H1 (cell line): Measurements from ENCODE around the gene FLOT1. TPM values are rescaled to one million over a fixed set of nuclear protein-coding genes. Genes with fewer than 3 reads are reported as not detected.

Experiments used
- CTCF ChIA-PET: fragments of 300-600 bp; sonication (Branson Sonifier 250); formaldehyde crosslinking; loops from one replicate; lab custom pipeline; 2021; ENCODE audit not compliant: partially characterized antibody; lab: Charles Lee
- POLR2A ChIA-PET: fragments of 300-600 bp; sonication (Branson Sonifier 250); formaldehyde crosslinking; loops from one replicate; lab custom pipeline; 2021; ENCODE audit warnings: inconsistent platforms; ENCODE audit not compliant: partially characterized antibody; lab: Charles Lee
- DNase-seq, 2 experiments: peaks; one replicate each; pipeline versions ENCODE4 v3.0.0 to v3.0.0-alpha.2; 2010 to 2022; ENCODE audit warnings: low spot score in 2 of 2, low read depth in 1 of 2, mixed read lengths in 1 of 2
- FAIRE-seq: peaks from 2 replicates; lab custom pipeline; 2011; peaks lifted over from hg19 to GRCh38; lab: Jason Lieb, UNC
- H2AFZ ChIP-seq: 2 replicates; pipeline ENCODE4 v1.8.1; 2012; ENCODE audit warnings: low read length, inconsistent platforms
- H2AK5ac ChIP-seq: 2 replicates; pipeline ENCODE4 v1.6.1; 2013; ENCODE audit warnings: low read depth, low read length
- H2BK120ac ChIP-seq: replicated peaks from 2 replicates; pipeline ENCODE3; 2013; ENCODE audit warnings: low read depth, low read length, inconsistent platforms
- H2BK12ac ChIP-seq: 2 replicates; pipeline ENCODE4 v1.6.1; 2013; ENCODE audit warnings: low read depth, low read length
- H2BK15ac ChIP-seq: 2 replicates; pipeline ENCODE4 v1.6.1; 2013; ENCODE audit warnings: low read length
- H2BK20ac ChIP-seq: 2 replicates; pipeline ENCODE4 v1.6.1; 2013; ENCODE audit warnings: low read length
- H2BK5ac ChIP-seq: 2 replicates; pipeline ENCODE4 v1.6.1; 2013; ENCODE audit warnings: low read depth, low read length
- H3K14ac ChIP-seq: 2 replicates; pipeline ENCODE4 v1.6.1; 2013; ENCODE audit warnings: inconsistent platforms; ENCODE audit not compliant: insufficient read length
- H3K18ac ChIP-seq: 2 replicates; pipeline ENCODE4 v1.6.1; 2013; ENCODE audit warnings: low read length; ENCODE audit errors: extremely low read depth
- H3K23ac ChIP-seq: 2 replicates; pipeline ENCODE4 v1.6.1; 2013; ENCODE audit warnings: inconsistent platforms; ENCODE audit not compliant: insufficient read length
- H3K23me2 ChIP-seq: 2 replicates; pipeline ENCODE4 v1.6.1; 2013; ENCODE audit warnings: low read depth, low read length
- H3K27ac ChIP-seq: 2 replicates; pipeline ENCODE4 v1.6.1; 2011; ENCODE audit warnings: low read depth, low read length, inconsistent platforms
- H3K27me3 ChIP-seq, 4 experiments: replicated peaks in 1 of 4; 1 replicate in 1 of 4; 2 replicates in 3 of 4; pipeline versions ENCODE4 v1.6.1 to v1.8.1; 2011 to 2013; ENCODE audit warnings: low read length in 3 of 4, mild to moderate bottlenecking in 3 of 4, inconsistent platforms in 2 of 4, mixed read lengths in 2 of 4, moderate library complexity in 1 of 4; ENCODE audit not compliant: control insufficient read depth in 3 of 4, insufficient read depth in 3 of 4; ENCODE audit errors: extremely low read depth in 1 of 4
- H3K36me3 ChIP-seq, 4 experiments: 2 replicates each; pipeline versions ENCODE4 v1.6.1 to v1.8.1; 2011 to 2013; ENCODE audit warnings: mild to moderate bottlenecking in 4 of 4, low read length in 3 of 4, moderate library complexity in 2 of 4, control low read depth in 1 of 4, inconsistent platforms in 1 of 4; ENCODE audit not compliant: insufficient read depth in 4 of 4, control insufficient read depth in 2 of 4
- H3K4ac ChIP-seq: replicated peaks from 2 replicates; pipeline ENCODE3; 2013; ENCODE audit warnings: low read length, low read depth, mixed read lengths, inconsistent platforms; ENCODE audit not compliant: insufficient read length
- H3K4me1 ChIP-seq, 4 experiments: replicated peaks in 1 of 4; 1 replicate in 1 of 4; 2 replicates in 3 of 4; pipeline versions ENCODE4 v1.6.1 to v1.8.1; 2011 to 2013; ENCODE audit warnings: low read length in 3 of 4, inconsistent platforms in 2 of 4, mixed read lengths in 1 of 4; ENCODE audit not compliant: insufficient read depth in 4 of 4, control insufficient read depth in 3 of 4
- H3K4me2 ChIP-seq, 2 experiments: 2 replicates each; pipeline versions ENCODE4 v1.6.1 to v1.8.1; 2011 to 2013; ENCODE audit warnings: low read depth in 2 of 2, low read length in 2 of 2, control low read depth in 1 of 2, inconsistent platforms in 1 of 2, mild to moderate bottlenecking in 1 of 2; ENCODE audit not compliant: insufficient read depth in 1 of 2
- H3K4me3 ChIP-seq, 4 experiments: fragments of 200-600, 300-600 bp in 1 of 4; sonication (generic), shearing (Covaris generic), sonication (Bioruptor Twin) in 1 of 4; 2 replicates each; pipeline versions ENCODE4 v1.5.1 to v1.8.1; 2011 to 2016; ENCODE audit warnings: low read length in 4 of 4, low read depth in 3 of 4, control low read depth in 2 of 4, inconsistent platforms in 2 of 4, mild to moderate bottlenecking in 2 of 4, mixed read lengths in 1 of 4, moderate library complexity in 1 of 4; ENCODE audit not compliant: insufficient read depth in 2 of 4; ENCODE audit errors: extremely low read depth in 1 of 4
- H3K56ac ChIP-seq: replicated peaks from 2 replicates; pipeline ENCODE3; 2013; ENCODE audit warnings: low read depth, mild to moderate bottlenecking, mixed read lengths, low read length, inconsistent platforms; ENCODE audit not compliant: insufficient read length
- H3K79me1 ChIP-seq: 2 replicates; pipeline ENCODE4 v1.6.1; 2013; ENCODE audit warnings: low read depth, low read length, control low read depth
- H3K79me2 ChIP-seq, 2 experiments: 2 replicates each; pipeline versions ENCODE4 v1.6.1 to v1.8.1; 2012 to 2013; ENCODE audit warnings: low read length in 2 of 2, mild to moderate bottlenecking in 2 of 2, inconsistent platforms in 1 of 2; ENCODE audit not compliant: insufficient read depth in 2 of 2, control insufficient read depth in 1 of 2
- H3K9ac ChIP-seq, 4 experiments: replicated peaks in 1 of 4; 1 replicate in 1 of 4; 2 replicates in 3 of 4; pipeline versions ENCODE4 v1.6.1 to v1.8.1; 2011 to 2013; ENCODE audit warnings: low read depth in 3 of 4, low read length in 3 of 4, control low read depth in 2 of 4, mild to moderate bottlenecking in 2 of 4, moderate library complexity in 2 of 4, inconsistent platforms in 1 of 4; ENCODE audit errors: extremely low read depth in 1 of 4
- H3K9me3 ChIP-seq, 2 experiments: 2 replicates each; pipeline versions ENCODE4 v1.6.1 to v1.8.1; 2012 to 2013; ENCODE audit warnings: mild to moderate bottlenecking in 2 of 2, moderate library complexity in 2 of 2, control low read depth in 1 of 2, inconsistent platforms in 1 of 2, low read depth in 1 of 2, low read length in 1 of 2, mixed read lengths in 1 of 2; ENCODE audit not compliant: insufficient read depth in 2 of 2
- H4K20me1 ChIP-seq, 2 experiments: replicated peaks in 1 of 2; 2 replicates each; pipeline versions ENCODE3 to v1.8.1; 2011 to 2013; ENCODE audit warnings: inconsistent platforms in 2 of 2, low read length in 2 of 2, mild to moderate bottlenecking in 1 of 2; ENCODE audit not compliant: insufficient read depth in 2 of 2, control insufficient read depth in 1 of 2
- H4K5ac ChIP-seq: 2 replicates; pipeline ENCODE4 v1.6.1; 2013; ENCODE audit warnings: low read length, low read depth, mixed read lengths, inconsistent platforms; ENCODE audit not compliant: insufficient read length
- H4K8ac ChIP-seq: 2 replicates; pipeline ENCODE4 v1.8.0; 2013; ENCODE audit warnings: mild to moderate bottlenecking, moderate library complexity, low read length, inconsistent platforms; ENCODE audit not compliant: insufficient read depth; ENCODE audit errors: extremely low read depth
- H4K91ac ChIP-seq: replicated peaks from 2 replicates; pipeline ENCODE3; 2013; ENCODE audit warnings: low read length, mixed read lengths, inconsistent platforms; ENCODE audit not compliant: insufficient read length
- CHD2 ChIP-seq: IDR thresholded peaks from 2 replicates; pipeline ENCODE4 v1.6.1; 2012; ENCODE audit warnings: low read length, improper control_type of control experiment
- JUN ChIP-seq: IDR thresholded peaks from 2 replicates; pipeline ENCODE4 v1.6.1; 2011; ENCODE audit warnings: low read depth, mild to moderate bottlenecking, improper control_type of control experiment, low read length
- RAD21 ChIP-seq, 2 experiments: IDR thresholded peaks in 1 of 2; conservative IDR thresholded peaks in 1 of 2; 2 replicates each; pipeline ENCODE4 v1.6.1; 2011; ENCODE audit warnings: low read depth in 2 of 2, low read length in 2 of 2, improper control_type of control experiment in 1 of 2, inconsistent platforms in 1 of 2, mild to moderate bottlenecking in 1 of 2, moderate library complexity in 1 of 2
- SP1 ChIP-seq: IDR thresholded peaks from 2 replicates; pipeline ENCODE4 v1.6.1; 2011; ENCODE audit warnings: low read depth, low read length
- WGBS, 2 experiments: shearing (Covaris generic) in 1 of 2; methylation state at CpG; one replicate each; pipeline versions ENCODE4 v1.1.6 to v1.1.7; 2013 to 2015; ENCODE audit warnings: low lambda C conversion rate in 2 of 2, mixed read lengths in 2 of 2, inconsistent platforms in 1 of 2, low coverage in 1 of 2, missing lambda C conversion rate in 1 of 2; ENCODE audit not compliant: insufficient replicate concordance in 2 of 2, insufficient coverage in 1 of 2, insufficient read length in 1 of 2; ENCODE audit errors: extremely low coverage in 1 of 2, missing lambda C conversion rate in 1 of 2; 5-methylcytosine and 5-hydroxymethylcytosine counted together
- polyA plus RNA-seq, 7 experiments: library from polyadenylated mRNA; depleted of rRNA in 3 of 7; stranded (reverse) in 5 of 7; unstranded in 2 of 7; fragments of >200 nt in 5 of 7; fragments of 200-250 nt in 2 of 7; gene quantifications; 1 replicate in 5 of 7; 2 replicates in 1 of 7; 4 replicates in 1 of 7; pipeline versions ENCODE4 v1.2.1 to v1.2.3, GENCODE V29; 2011 to 2013; ENCODE audit warnings: missing spikeins in 2 of 7, mixed read lengths in 2 of 7
- total RNA-seq: library from RNA; stranded (reverse); fragmentation: NEBNext Ultra II Directional; extraction: Animal tissue kit (Norgen Biotek cat#: 25700); gene quantifications from 2 replicates; pipeline ENCODE4 v1.2.1, GENCODE V29; 2021

Gene FLOT1
- total and polyA plus RNA-seq, 2 of the 8 experiments (the other 6 are each of a cell fraction or from before 2014, with no cell fraction given) = 87.5 to 88.1 TPM

- H3K18ac ChIP-seq = no peak overlapping the region; the same call in 1 of the 2 replicates
- WGBS, 2 experiments = 23% methylated on average over 21 of the region's 31 CpGs; no CpG with 5 or more reads in 1 of the 2 experiments
- no peak overlapping the region for H2AFZ ChIP-seq
- H2BK5ac ChIP-seq = no peak overlapping the region
- H3K79me1 ChIP-seq = no peaks in the 10 kb centered on the region; the same call in 1 of the 2 replicates
- no peak overlapping the region for H4K91ac ChIP-seq
- H3K4me2 ChIP-seq = peak overlapping the region; percentile 1 to 61; a peak in 3 of 4 replicates
- peak overlapping the region; percentile 64 for H4K5ac ChIP-seq
- peaks cover 0 to 9% of the 10 kb centered on the region in 2 experiments for H4K20me1 ChIP-seq
- peak in 1 of 2 experiments; percentile 98 for DNase-seq
- H2AK5ac ChIP-seq = no peak overlapping the region
- no peak overlapping the region for H3K27ac ChIP-seq
- CTCF ChIA-PET = interaction anchor here (0.5 to 11.0 kb wide), 33 partner anchors 9 to 446 kb away, joined by 3 to 147 read pairs (median 4); partner anchors contain the start of genes FLOT1, MDC1, NRM and TUBB
- peak overlapping the region in 2 of 4 experiments; percentile 1 to 5; a peak in 1 of 7 replicates for H3K9ac ChIP-seq
- peaks cover 2% of the 10 kb centered on the region; the same call in 1 of the 2 replicates for H3K23me2 ChIP-seq
- H2BK120ac ChIP-seq = no peak overlapping the region
- H3K36me3 ChIP-seq = no peaks in the 10 kb centered on the region; a peak in 2 of 8 replicates
- H3K4ac ChIP-seq = no peak overlapping the region
- H3K23ac ChIP-seq = no peak overlapping the region
- H2BK12ac ChIP-seq = no peak overlapping the region
- H3K4me3 ChIP-seq = peak overlapping the region in 1 of 4 experiments; percentile 50; a peak in 4 of 8 replicates
- peaks cover 7 to 17% (median 12%) of the 10 kb centered on the region in 4 experiments for H3K4me1 ChIP-seq
- H3K56ac ChIP-seq = no peak overlapping the region
- H4K8ac ChIP-seq = peak overlapping the region; percentile 81
- H2BK15ac ChIP-seq = no peak overlapping the region
- POLR2A ChIA-PET = interaction anchor here (0.9 to 18.7 kb wide), 10 partner anchors 12 to 81 kb away, joined by 3 to 388 read pairs (median 4); partner anchors contain the start of genes MDC1, MRPS18B, NRM and TUBB
- H3K9me3 ChIP-seq = no peaks in the 10 kb centered on the region
- no peak overlapping the region for H2BK20ac ChIP-seq
- no peak overlapping the region for H3K14ac ChIP-seq
- H3K79me2 ChIP-seq = peaks cover 0 to 7% of the 10 kb centered on the region in 2 experiments; a peak in 1 of 4 replicates
- no peaks in the 10 kb centered on the region for H3K27me3 ChIP-seq
- no peak for FAIRE-seq
- TF ChIP-seq CHD2 (peak; percentile 27; the same call in 1 of the 2 replicates), SP1 (no peak), JUN (peak; percentile 23; the same call in 1 of the 2 replicates), RAD21 (IDR thresholded peaks at IDR 0.05 in 1 of 2, conservative IDR thresholded peaks at IDR 0.05 in 1 of 2; ENCODE audit: low read depth in 2 of 2, low read length in 2 of 2) (peak; percentile 91 to 96)
Measured at GRCh38 chr6:30678964-30679726, 63.3 kb downstream of the FLOT1 start.
